NCI-H345 treated with DMSO at 0.1 percent for 48 hours (cell line): Measurements from ENCODE around the gene CFAP161.
"Not testable (repeated sequence)": the region's sequence is repeated elsewhere in the genome, so short reads cannot be mapped to it uniquely, and the experiment has no call there.

Experiments
- DNase-seq: peaks from one replicate; lab custom pipeline; 2025; ENCODE audit not compliant: unreplicated experiment; lab: John Stamatoyannopoulos, UW

CFAP161 gene

DNA sequence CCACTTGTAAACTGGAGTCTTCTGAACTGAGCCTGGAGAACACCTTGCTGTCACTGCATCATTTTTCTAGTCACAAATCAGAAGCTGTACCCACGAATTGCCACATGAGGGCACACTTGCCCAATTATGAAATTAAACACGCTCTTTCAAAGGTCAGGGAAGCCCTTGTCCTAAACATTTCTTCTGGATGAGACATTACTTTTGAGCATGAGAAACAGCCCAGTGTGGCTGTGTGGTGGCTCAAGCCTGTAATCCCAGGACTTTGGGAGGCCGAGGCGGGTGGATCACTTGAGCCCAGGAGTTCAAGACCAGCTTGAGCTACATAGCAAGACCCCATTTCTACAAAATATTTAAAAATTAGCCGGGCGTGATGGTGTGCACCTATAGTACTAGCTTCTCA is 27.5 kb upstream of the CFAP161 start:
- peak; percentile 25 for DNase-seq

- no peak for DNase-seq
Observed at GRCh38 chr15:81107889-81108288, 26.2 kb upstream of the CFAP161 start.

GRCh38 chr15:81108427-81108826 is 25.6 kb upstream of the CFAP161 start:
- no peak for DNase-seq

DNA sequence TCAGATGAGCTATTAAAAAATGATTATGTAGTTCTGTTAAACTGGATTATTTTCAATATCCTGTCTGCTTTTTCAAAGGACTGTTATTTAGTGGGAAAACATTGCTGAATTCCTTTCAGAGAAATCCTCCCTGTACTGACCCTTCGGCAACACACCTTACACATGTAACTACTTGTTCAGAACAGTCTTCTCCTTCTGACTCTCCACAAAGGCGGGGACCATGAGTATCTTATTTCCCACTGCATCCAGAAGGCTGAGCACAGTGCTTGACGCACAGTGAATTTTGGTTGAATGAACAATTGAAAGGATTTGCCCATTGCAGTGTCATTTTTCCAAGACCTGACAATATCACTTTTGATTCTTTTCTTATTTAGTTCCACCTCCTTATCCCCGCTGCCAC is 23.1 kb upstream of the CFAP161 start:
- DNase-seq: no peak

DNA sequence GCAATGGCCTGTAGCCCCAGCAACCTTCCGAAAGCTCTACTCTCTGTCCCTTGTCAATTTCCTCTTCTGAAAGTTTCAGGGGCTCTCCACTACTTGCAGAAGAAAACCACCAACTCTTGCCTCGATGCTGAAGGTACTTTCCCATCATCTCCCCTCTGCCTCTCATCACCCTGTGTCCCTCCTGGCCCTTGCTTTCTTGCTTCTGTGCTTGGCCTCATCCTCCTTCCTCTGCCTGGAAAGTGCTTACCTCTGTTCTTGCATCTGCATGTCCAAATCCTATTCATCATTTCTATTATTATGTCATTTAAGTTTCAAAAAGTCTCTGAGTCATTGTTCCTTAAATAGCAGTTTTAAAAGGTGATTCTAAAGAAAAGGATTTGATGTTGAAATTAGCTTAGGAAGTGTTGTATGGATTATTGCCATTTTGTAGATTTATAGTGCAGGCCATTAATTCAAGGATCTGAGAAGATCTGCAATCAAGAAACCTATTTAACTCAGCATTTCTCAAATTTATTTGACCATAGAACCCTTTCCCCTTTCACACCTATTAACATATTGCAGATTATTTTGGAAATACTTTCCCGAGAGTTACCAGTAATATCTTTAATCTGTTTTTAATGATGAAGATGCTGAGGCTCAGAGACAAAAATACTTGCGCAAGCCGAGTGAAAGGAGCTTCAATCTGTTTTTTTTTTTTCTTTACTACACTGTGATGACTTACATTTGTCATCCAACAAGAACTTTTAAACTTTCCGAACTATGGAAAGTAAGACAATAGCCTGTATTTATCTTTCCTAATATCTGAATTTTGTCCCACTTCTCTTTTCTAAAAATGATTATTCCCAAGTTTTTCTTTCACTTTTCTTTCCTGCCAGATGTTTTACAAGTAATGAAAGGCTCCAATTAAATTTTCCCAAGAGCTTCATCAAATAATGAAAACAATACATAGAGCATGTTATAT is 22.3 kb upstream of the CFAP161 start:
- DNase-seq: no peak

DNA sequence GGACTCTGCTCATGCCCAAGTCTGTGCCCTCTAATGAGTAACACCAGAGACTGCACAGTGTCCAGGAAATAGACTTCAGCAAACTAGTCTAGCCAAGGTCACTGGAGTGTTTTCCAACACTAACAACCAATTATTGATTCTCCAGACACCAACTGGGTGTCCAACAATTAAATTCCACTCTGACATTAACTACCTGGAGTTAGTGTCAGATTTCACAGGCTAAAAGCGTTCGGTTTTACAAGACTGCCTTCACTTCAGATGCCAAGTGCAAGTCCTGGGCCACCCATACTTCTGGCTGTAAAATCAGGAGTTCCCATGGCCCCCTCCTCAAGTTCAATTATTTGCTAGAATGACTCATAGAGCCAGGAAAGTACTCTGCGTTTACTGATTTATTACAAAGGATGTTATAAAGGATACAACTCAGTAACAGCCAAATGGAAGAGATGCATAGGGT is 20.8 kb upstream of the CFAP161 start:
- no peak for DNase-seq

GRCh38 chr15:81113861-81114291 is 20.2 kb upstream of the CFAP161 start:
- no peak for DNase-seq

DNA sequence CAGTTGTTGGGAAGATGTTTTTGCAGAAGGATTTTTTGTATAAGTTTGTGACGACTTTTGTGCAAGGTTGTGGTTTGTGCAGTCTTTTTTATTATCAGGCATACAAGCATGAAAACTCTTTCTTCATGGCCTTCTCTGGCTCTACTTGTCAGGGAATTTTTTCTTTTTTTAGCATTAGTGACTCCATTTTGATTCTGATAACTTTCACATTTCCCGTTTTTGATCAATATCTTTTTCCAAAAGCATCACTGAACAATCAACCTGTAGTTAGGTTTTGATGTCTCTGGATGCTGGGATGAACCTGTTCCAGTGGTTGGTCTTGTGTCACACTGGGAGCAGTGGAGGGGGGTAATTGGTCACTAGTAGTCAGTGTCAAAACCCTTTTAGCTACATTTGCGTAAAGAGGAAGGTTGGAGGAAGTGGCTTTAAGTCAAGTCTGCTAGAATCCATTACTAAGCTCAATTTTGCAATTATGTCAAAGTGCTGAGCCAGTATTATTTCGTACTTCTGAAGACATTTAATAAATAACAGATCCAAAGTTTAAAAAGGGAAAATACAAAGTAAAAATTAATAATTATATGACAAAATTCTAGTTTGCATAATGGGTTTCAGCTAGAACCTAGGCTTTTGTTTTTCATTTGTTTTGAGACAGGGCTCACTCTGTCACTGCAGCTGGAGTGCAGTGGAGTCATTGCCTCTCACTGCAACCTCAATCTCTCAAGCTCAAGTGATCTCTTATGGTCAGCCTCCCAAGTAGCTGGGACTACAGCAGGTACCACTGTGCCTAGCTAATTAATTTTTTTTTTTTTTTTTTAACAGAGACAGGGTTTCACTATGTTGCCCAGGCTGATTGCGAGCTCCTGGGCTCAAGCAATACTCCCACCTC is 18.8 kb upstream of the CFAP161 start:
- no peak for DNase-seq

- no peak for DNase-seq
Observed at GRCh38 chr15:81117136-81117535, 16.9 kb upstream of the CFAP161 start.

GRCh38 chr15:81117581-81117980 is 16.5 kb upstream of the CFAP161 start:
- DNase-seq: no peak

DNA sequence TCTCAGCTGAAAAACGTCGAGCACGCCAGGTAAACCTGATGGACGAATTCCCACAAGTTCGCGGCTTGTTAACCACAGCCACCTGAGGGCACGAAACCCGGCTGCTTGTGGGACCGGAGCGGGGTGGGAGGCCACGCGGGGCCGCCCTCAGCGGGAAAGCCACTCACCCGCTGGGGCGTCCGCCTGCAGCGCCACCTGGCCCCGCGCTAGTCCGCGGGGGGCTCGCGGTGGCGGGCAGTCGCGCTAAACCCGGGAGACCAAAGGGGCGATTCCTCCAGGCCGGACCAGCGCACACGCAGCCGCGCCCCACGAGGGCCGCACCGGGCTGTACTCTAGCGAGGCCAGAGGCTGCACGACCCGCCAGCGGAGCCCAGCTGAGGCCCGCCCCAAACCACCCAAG is 15.7 kb upstream of the CFAP161 start:
- no peak for DNase-seq

- no peak for DNase-seq
Observed at GRCh38 chr15:81120069-81120468, 14.0 kb upstream of the CFAP161 start.

DNA sequence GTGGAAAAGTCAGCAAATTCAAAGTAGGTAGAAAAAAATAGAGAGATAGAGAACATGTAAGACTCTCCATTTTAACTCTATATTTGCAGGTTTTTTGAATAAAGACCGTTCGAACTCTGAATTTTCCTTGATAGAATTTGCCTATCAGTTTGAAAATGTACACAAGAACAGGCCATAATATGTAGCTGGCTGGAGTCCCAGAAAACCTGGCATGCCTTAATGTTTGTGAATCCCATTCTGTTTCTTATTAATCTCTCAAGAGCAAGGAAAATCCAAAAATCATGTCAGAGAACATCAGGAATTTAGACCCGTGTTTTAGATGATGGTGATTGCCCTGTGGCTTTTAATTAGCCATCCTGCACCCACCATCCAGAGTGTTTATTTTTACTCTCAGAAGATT is 7.2 kb upstream of the CFAP161 start:
- DNase-seq: no peak

- not testable (repeated sequence) for DNase-seq
Observed at GRCh38 chr15:81141478-81141877, 7.4 kb downstream of the CFAP161 start.

- DNase-seq: no peak
Observed at GRCh38 chr15:81146006-81146405, 11.9 kb downstream of the CFAP161 start.

DNA sequence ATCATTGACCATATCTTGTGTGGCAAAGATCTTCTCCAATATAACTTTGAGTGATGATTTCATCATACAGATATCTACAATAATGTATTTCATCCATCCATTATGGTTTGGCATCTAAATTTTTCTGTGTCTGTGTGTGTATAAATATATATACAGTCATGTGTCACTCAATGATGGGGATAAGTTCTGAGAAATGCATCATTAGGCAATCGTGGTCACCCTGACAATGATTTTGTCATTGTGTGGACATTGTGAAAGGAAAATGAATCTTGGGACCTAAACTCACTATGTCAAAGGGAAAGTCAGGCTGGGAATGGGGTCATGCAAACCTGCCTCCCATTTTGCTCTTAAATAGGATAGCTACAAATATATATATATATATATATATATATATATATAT is 12.4 kb downstream of the CFAP161 start:
- DNase-seq: no peak

DNA sequence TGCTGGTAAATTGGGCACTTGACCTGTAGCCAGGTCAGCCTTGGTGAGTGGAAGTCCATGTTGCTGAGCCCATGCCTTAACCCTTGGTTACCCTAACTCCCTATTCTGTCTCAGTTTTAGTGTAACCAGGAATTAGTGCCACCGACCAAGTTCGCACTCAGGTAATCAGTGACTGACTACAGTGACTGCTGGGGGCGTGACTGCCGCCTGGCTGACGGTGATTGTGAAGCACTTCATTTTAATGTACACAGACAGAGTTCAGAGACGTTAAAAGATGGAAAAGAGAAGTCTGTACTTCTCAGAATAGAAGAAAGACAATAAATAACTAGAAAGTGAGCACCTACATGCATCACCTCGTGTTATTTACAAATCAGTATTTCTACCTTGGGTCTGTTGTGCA is 17.3 kb downstream of the CFAP161 start:
- no peak for DNase-seq

GRCh38 chr15:81152339-81152738 is 18.3 kb downstream of the CFAP161 start:
- DNase-seq: no peak

- no peak for DNase-seq
Observed at GRCh38 chr15:81152799-81153198, 18.7 kb downstream of the CFAP161 start.

DNA sequence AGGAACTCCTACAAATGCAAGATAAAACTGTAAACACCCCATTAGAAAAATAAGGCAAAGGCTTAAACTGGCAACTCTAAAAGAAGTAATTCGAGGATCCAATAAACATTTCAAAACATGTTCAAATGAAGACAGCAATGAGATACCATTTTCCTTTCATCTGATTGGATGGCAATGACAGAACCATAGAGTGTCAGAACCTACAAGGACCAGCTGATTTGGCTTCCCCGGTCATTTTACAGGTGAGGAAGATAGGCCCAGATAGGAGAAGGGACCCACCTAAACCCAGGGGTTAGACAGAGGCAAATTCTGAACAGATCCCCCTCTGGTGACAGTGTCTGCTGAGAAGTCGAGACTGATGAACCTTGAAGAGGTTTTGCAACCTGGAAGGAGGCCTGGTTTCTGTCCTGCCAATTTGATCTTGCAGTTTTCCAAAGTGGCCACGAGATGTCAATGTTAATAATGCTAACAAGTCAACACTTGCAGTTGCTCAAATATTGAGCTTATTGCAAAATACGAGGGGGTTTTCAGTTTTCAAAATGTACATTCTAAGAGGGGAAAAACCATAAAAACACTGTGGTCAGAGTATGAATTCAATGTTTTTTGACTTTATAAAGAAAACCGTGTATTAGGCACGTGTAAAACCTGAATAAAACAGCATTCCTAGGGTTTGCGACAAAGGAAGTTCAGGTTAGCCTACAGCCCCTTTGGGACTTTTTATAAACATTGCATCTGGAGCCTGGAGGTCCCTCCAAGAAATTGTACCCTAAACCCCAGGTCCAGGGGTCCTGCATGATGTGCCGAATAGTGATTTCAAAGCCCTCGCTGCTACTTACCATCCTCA is 21.5 kb downstream of the CFAP161 start:
- no peak for DNase-seq

DNA sequence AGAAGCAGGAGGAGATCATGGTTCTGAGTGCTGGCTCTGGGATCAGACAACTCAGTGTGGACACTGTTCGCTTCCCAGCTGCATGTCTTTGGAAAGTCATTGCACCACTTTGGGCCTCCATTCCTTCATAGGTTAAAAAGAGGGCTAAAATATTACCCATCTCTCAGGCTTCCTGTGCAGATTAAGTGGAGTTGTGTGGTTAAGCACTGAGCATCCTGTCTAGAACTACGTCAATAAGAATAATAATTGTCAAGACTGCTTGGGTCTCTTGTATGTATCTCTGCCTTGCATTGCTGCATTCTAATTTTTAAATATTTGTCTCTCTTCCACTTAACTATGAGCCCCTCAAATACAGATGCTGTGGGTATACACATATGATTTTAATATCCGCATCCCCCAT is 22.3 kb downstream of the CFAP161 start:
- DNase-seq: no peak
